SK-N-SH (cell line): Measurements from ENCODE around the gene FAAP20.

Source experiments
- FOXM1 ChIP-seq: IDR thresholded peaks from 2 replicates; pipeline ENCODE4 v1.4.0; 2012; ENCODE audit warnings: low read depth, mild to moderate bottlenecking
- MEF2A ChIP-seq: IDR thresholded peaks from 2 replicates; pipeline ENCODE4 v1.4.0; 2012; ENCODE audit warnings: low read depth, borderline replicate concordance
- RAD21 ChIP-seq: IDR thresholded peaks from 2 replicates; pipeline ENCODE4 v1.6.1; 2012; ENCODE audit warnings: mild to moderate bottlenecking, low read length
- SMC3 ChIP-seq: IDR thresholded peaks from 2 replicates; pipeline ENCODE4 v1.6.1; 2012; ENCODE audit warnings: low read depth, low read length, improper control_type of control experiment
- TAF1 ChIP-seq: IDR thresholded peaks from 2 replicates; pipeline ENCODE4 v1.6.1; 2012; ENCODE audit warnings: low read depth, mild to moderate bottlenecking, low read length, moderate library complexity, borderline replicate concordance
- TF ChIP-seq, protein P1 (sequence below): fragments of 200-600 bp; sonication (generic); IDR thresholded peaks from 2 replicates; pipeline ENCODE4 v1.6.1; 2017; ENCODE audit warnings: antibody characterized with exemption, mild to moderate bottlenecking, moderate library complexity
- TF ChIP-seq, protein P2 (sequence below): IDR thresholded peaks from 2 replicates; pipeline ENCODE4; 2012

DNA sequence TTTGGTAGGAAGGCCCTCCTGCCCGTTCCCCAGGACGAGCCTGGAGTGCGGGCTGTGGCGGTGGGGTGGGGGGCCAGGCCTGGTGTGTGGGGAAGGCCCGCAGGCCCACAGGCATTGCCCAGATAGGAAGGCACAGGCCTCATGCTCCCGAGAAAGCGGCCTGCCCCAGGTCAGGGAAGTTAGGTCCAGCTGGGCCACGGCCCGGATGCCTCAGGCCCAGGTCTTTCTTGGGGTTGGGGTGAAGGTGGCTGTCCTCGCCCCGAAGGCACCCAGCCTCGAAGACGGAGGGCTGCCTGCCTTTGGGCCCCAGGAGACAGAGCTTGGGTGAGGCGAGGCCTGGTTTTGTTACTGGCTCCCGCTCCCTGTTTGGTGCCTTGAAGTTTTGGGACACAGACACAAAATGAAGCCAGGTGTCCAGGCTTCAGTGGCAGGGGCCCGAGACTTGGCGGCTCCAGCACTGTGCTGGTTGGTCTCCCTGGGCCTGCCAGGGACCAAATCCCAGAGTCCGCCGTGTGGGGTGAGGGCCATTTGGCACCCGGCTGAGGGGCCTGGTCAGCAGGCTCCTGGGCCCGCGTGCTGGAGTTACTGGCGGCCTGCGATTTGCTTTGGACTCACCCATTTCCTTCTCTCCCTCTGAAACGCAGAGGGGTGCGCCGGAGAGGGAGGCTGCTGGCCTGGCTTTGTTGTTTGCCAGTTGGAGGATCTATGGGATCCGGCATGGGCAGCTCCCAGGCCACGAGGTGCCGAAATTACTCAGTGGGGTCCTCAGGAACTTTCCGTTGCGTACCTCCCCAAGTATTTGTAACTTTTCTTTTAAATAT, 35.5 kb upstream of the FAAP20 start:
- TF ChIP-seq RAD21 = no peak
- TF ChIP-seq TAF1 = no peak
- TF ChIP-seq, protein P1, sequence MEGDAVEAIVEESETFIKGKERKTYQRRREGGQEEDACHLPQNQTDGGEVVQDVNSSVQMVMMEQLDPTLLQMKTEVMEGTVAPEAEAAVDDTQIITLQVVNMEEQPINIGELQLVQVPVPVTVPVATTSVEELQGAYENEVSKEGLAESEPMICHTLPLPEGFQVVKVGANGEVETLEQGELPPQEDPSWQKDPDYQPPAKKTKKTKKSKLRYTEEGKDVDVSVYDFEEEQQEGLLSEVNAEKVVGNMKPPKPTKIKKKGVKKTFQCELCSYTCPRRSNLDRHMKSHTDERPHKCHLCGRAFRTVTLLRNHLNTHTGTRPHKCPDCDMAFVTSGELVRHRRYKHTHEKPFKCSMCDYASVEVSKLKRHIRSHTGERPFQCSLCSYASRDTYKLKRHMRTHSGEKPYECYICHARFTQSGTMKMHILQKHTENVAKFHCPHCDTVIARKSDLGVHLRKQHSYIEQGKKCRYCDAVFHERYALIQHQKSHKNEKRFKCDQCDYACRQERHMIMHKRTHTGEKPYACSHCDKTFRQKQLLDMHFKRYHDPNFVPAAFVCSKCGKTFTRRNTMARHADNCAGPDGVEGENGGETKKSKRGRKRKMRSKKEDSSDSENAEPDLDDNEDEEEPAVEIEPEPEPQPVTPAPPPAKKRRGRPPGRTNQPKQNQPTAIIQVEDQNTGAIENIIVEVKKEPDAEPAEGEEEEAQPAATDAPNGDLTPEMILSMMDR = no peak
- TF ChIP-seq MEF2A = no peak
- no peak for TF ChIP-seq SMC3
- no peak for TF ChIP-seq FOXM1
- TF ChIP-seq, protein P2, sequence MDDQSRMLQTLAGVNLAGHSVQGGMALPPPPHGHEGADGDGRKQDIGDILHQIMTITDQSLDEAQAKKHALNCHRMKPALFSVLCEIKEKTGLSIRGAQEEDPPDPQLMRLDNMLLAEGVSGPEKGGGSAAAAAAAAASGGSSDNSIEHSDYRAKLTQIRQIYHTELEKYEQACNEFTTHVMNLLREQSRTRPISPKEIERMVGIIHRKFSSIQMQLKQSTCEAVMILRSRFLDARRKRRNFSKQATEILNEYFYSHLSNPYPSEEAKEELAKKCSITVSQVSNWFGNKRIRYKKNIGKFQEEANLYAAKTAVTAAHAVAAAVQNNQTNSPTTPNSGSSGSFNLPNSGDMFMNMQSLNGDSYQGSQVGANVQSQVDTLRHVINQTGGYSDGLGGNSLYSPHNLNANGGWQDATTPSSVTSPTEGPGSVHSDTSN = no peak
